H9 (cell line): ENCODE data around the gene DAB1. TPM values are rescaled to one million over a fixed set of nuclear protein-coding genes. Genes with fewer than 3 reads are reported as not detected.

Experiments used
- DNase-seq: peaks from one replicate; pipeline ENCODE4 v3.0.0-alpha.2; 2017
- H2AFZ ChIP-seq: one replicate; pipeline ENCODE4 v1.6.1; 2013; ENCODE audit warnings: mild to moderate bottlenecking, low read length, control low read depth, moderate library complexity
- H2AK5ac ChIP-seq: 2 replicates; pipeline ENCODE4 v1.6.1; 2013; ENCODE audit warnings: low read length, control low read depth, mixed read lengths; ENCODE audit not compliant: insufficient read length
- H2BK120ac ChIP-seq: one replicate; pipeline ENCODE4 v1.6.1; 2013; ENCODE audit warnings: low read depth, mild to moderate bottlenecking, low read length, control low read depth, inconsistent platforms; ENCODE audit not compliant: poor library complexity, severe bottlenecking
- H2BK12ac ChIP-seq: 2 replicates; pipeline ENCODE4 v1.6.1; 2013; ENCODE audit warnings: low read length, control low read depth, mixed read lengths, low read depth; ENCODE audit not compliant: insufficient read length
- H2BK15ac ChIP-seq: 2 replicates; pipeline ENCODE4 v1.6.1; 2013; ENCODE audit warnings: low read depth, low read length, control low read depth
- H2BK20ac ChIP-seq: one replicate; pipeline ENCODE4 v1.6.1; 2013; ENCODE audit warnings: low read depth, mild to moderate bottlenecking, low read length, control low read depth, inconsistent platforms; ENCODE audit not compliant: poor library complexity, severe bottlenecking
- H2BK5ac ChIP-seq: 2 replicates; pipeline ENCODE4 v1.6.1; 2013; ENCODE audit warnings: low read length, control low read depth, mixed read lengths; ENCODE audit not compliant: insufficient read length
- H3K14ac ChIP-seq: 2 replicates; pipeline ENCODE4 v1.6.1; 2013; ENCODE audit warnings: low read length, control low read depth; ENCODE audit not compliant: insufficient read depth
- H3K18ac ChIP-seq: 2 replicates; pipeline ENCODE4 v1.6.1; 2013; ENCODE audit warnings: low read depth, mild to moderate bottlenecking, mixed read lengths, low read length, control low read depth; ENCODE audit not compliant: insufficient read length
- H3K23ac ChIP-seq: 2 replicates; pipeline ENCODE4 v1.6.1; 2013; ENCODE audit warnings: low read length, control low read depth, mixed read lengths, low read depth; ENCODE audit not compliant: insufficient read length
- H3K23me2 ChIP-seq: 2 replicates; pipeline ENCODE4 v1.6.1; 2013; ENCODE audit warnings: low read depth, mild to moderate bottlenecking, mixed read lengths, low read length, control low read depth; ENCODE audit not compliant: insufficient read length, poor library complexity, severe bottlenecking
- H3K27ac ChIP-seq: 2 replicates; pipeline ENCODE4 v1.5.1; 2013; ENCODE audit warnings: low read length, control low read depth, mixed read lengths, low read depth; ENCODE audit not compliant: insufficient read length
- H3K27me3 ChIP-seq: 2 replicates; pipeline ENCODE4 v1.6.1; 2013; ENCODE audit warnings: low read length, control low read depth, inconsistent platforms; ENCODE audit not compliant: insufficient read depth
- H3K4ac ChIP-seq: 2 replicates; pipeline ENCODE4 v1.6.1; 2013; ENCODE audit warnings: low read depth, mild to moderate bottlenecking, control low read depth, inconsistent platforms, low read length, moderate library complexity
- H3K4me1 ChIP-seq: 2 replicates; pipeline ENCODE4 v1.6.1; 2013; ENCODE audit warnings: low read length, control low read depth, inconsistent platforms; ENCODE audit not compliant: insufficient read depth
- H3K4me2 ChIP-seq: 2 replicates; pipeline ENCODE4 v1.6.1; 2013; ENCODE audit warnings: low read length, control low read depth, mixed read lengths; ENCODE audit not compliant: insufficient read length, insufficient read depth
- H3K56ac ChIP-seq: 2 replicates; pipeline ENCODE4 v1.6.1; 2013; ENCODE audit warnings: low read depth, mild to moderate bottlenecking, mixed read lengths, low read length, control low read depth; ENCODE audit not compliant: insufficient read length
- H3K79me1 ChIP-seq: 2 replicates; pipeline ENCODE4 v1.6.1; 2013; ENCODE audit warnings: low read depth, mild to moderate bottlenecking, moderate library complexity, low read length, control low read depth, inconsistent platforms; ENCODE audit not compliant: insufficient read depth, poor library complexity, severe bottlenecking
- H3K79me2 ChIP-seq: 2 replicates; pipeline ENCODE4 v1.6.1; 2013; ENCODE audit warnings: low read length, control low read depth, inconsistent platforms; ENCODE audit not compliant: insufficient read depth
- H3K9ac ChIP-seq: 2 replicates; pipeline ENCODE4 v1.6.1; 2013; ENCODE audit warnings: low read length, control low read depth, mixed read lengths; ENCODE audit not compliant: insufficient read length; ENCODE audit errors: extremely low read depth
- H3K9me3 ChIP-seq: one replicate; pipeline ENCODE4 v1.6.1; 2013; ENCODE audit warnings: low read depth, low read length, inconsistent platforms; ENCODE audit not compliant: control insufficient read depth
- H3T11ph ChIP-seq: one replicate; pipeline ENCODE4 v1.6.1; 2013; ENCODE audit warnings: mild to moderate bottlenecking, low read length, control low read depth, inconsistent platforms
- H4K20me1 ChIP-seq: one replicate; pipeline ENCODE4 v1.6.1; 2013; ENCODE audit not compliant: control insufficient read depth, insufficient read length, insufficient read depth
- H4K5ac ChIP-seq: 2 replicates; pipeline ENCODE4 v1.6.1; 2013; ENCODE audit warnings: low read depth, mild to moderate bottlenecking, mixed read lengths, low read length, control low read depth; ENCODE audit not compliant: insufficient read length
- H4K8ac ChIP-seq: replicated peaks from 2 replicates; pipeline ENCODE4 v1.6.1; 2013; ENCODE audit warnings: low read length, control low read depth, mixed read lengths, low read depth; ENCODE audit not compliant: insufficient read length
- H4K91ac ChIP-seq: 2 replicates; pipeline ENCODE4 v1.6.1; 2013; ENCODE audit warnings: low read depth, mild to moderate bottlenecking, moderate library complexity, mixed read lengths, low read length, control low read depth; ENCODE audit not compliant: insufficient read length
- H3K27ac Mint-ChIP-seq, 3 experiments: 2 replicates in 2 of 3; 3 replicates in 1 of 3; pipeline ENCODE4 v1.8.0; 2020 to 2021; ENCODE audit warnings: mixed read lengths in 3 of 3, mild to moderate bottlenecking in 1 of 3, moderate library complexity in 1 of 3
- H3K27me3 Mint-ChIP-seq: 2 replicates; pipeline ENCODE4 v1.8.0; 2021; ENCODE audit warnings: low read depth, mild to moderate bottlenecking, moderate library complexity, mixed read lengths
- H3K36me3 Mint-ChIP-seq, 3 experiments: 2 replicates in 2 of 3; 3 replicates in 1 of 3; pipeline ENCODE4 v1.8.0; 2020 to 2021; ENCODE audit warnings: low read depth in 3 of 3, mixed read lengths in 3 of 3; ENCODE audit not compliant: insufficient read depth in 1 of 3
- H3K4me1 Mint-ChIP-seq, 2 experiments: 2 replicates each; pipeline ENCODE4 v1.8.0; 2020; ENCODE audit warnings: mixed read lengths in 2 of 2
- H3K4me3 Mint-ChIP-seq, 2 experiments: 2 replicates in 1 of 2; 3 replicates in 1 of 2; pipeline ENCODE4 v1.8.0; 2020 to 2021; ENCODE audit warnings: mild to moderate bottlenecking in 2 of 2, mixed read lengths in 2 of 2, moderate library complexity in 1 of 2
- H3K9me3 Mint-ChIP-seq, 2 experiments: 2 replicates in 1 of 2; 3 replicates in 1 of 2; pipeline ENCODE4 v1.8.0; 2020; ENCODE audit warnings: mild to moderate bottlenecking in 2 of 2, mixed read lengths in 2 of 2, moderate library complexity in 1 of 2
- CTCF ChIP-seq: fragments of 200-600 bp; sonication (generic); conservative IDR thresholded peaks from 3 replicates; pipeline ENCODE4 v1.8.0; 2021; ENCODE audit warnings: antibody characterized with exemption, mild to moderate bottlenecking
- WGBS: extraction: QIAGEN DNeasy Blood & Tissue Kit; methylation state at CpG from one replicate; pipeline ENCODE4 v1.1.7; 2013; ENCODE audit warnings: missing lambda C conversion rate, low lambda C conversion rate, mixed read lengths; ENCODE audit not compliant: insufficient read length; ENCODE audit errors: extremely low coverage; 5-methylcytosine and 5-hydroxymethylcytosine counted together
- total RNA-seq: library from RNA; stranded (reverse); gene quantifications from 2 replicates; pipeline ENCODE4 v1.2.1, GENCODE V29; 2021

DAB1 gene
- total RNA-seq, 1 experiment from 2014 or later, result 9.3 TPM

GRCh38 chr1:57229998-57230397, 193.9 kb downstream of the DAB1 start:
- peaks cover 3 to 5% of the 10 kb centered on the region in 2 experiments; a peak in 3 of 4 replicates for H3K4me1 Mint-ChIP-seq
- no peak overlapping the region for H2AK5ac ChIP-seq
- H4K91ac ChIP-seq, result no peak overlapping the region
- H3K27me3 ChIP-seq, result no peaks in the 10 kb centered on the region
- WGBS, result no CpG with 5 or more reads among the region's 2 CpGs
- no peaks in the 10 kb centered on the region for H3K79me1 ChIP-seq
- H4K5ac ChIP-seq, result no peak overlapping the region
- H3K9me3 Mint-ChIP-seq, result no peaks in the 10 kb centered on the region
- H3K79me2 ChIP-seq, result no peaks in the 10 kb centered on the region
- H2AFZ ChIP-seq, result no peak overlapping the region
- no peaks in the 10 kb centered on the region for H3K23me2 ChIP-seq
- H2BK20ac ChIP-seq, result no peak overlapping the region
- H2BK5ac ChIP-seq, result no peak overlapping the region
- no peak for DNase-seq
- no peak overlapping the region for H3K27ac ChIP-seq
- H3K9ac ChIP-seq, result no peak overlapping the region
- no peak overlapping the region for H3K23ac ChIP-seq
- H4K20me1 ChIP-seq, result no peaks in the 10 kb centered on the region
- no peak overlapping the region for H3K4me2 ChIP-seq
- H3K9me3 ChIP-seq, result no peaks in the 10 kb centered on the region
- H3K14ac ChIP-seq, result no peak overlapping the region
- no peak overlapping the region for H3K4me3 Mint-ChIP-seq
- no peaks in the 10 kb centered on the region for H3K27me3 Mint-ChIP-seq
- H3K36me3 Mint-ChIP-seq, result no peaks in the 10 kb centered on the region
- H3K18ac ChIP-seq, result no peak overlapping the region
- no peak overlapping the region for H2BK15ac ChIP-seq
- no peak overlapping the region for H2BK120ac ChIP-seq
- H3K27ac Mint-ChIP-seq, result no peak overlapping the region
- H3K4ac ChIP-seq, result no peak overlapping the region
- TF ChIP-seq CTCF, result no peak
- H4K8ac ChIP-seq, result no peak overlapping the region
- H3T11ph ChIP-seq, result no peak overlapping the region
- no peak overlapping the region for H2BK12ac ChIP-seq
- H3K4me1 ChIP-seq, result peaks cover 1% of the 10 kb centered on the region; the same call in 1 of the 2 replicates
- H3K56ac ChIP-seq, result no peak overlapping the region
